HG02759 (cell line): Measurements from ENCODE around the gene CXCR1.
"Not testable (repeated sequence)": the region's sequence is repeated elsewhere in the genome, so short reads cannot be mapped to it uniquely, and the experiment has no call there.

Experiments used
- ATAC-seq: cut with Tn5 transposase; IDR thresholded peaks from one replicate; pipeline ENCODE4 v1.9.1; 2021; ENCODE audit warnings: mild to moderate bottlenecking, moderate library complexity; ENCODE audit not compliant: unreplicated experiment

The CXCR1 gene

DNA sequence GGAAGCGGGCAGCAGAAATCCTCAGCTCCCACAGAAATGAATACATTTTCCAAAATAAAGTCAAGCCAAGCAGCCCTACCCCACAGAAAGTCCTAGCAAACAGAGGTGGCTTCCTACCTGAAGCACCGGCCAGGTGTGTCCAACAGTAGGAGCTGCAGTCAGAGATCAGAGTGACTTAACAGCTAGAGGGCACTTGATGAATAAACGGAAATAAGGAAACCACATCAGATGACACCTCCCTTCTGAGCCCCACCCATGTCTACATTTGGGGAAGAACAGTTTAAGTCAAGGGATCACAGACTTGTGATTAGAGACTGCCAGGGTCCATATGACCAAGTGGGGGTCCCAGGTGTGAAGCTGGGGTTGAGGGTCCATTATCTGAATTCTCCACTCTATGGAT, at the start of gene CXCR1:
Gene CXCR1, minus strand, starts transcription at position 172 of the 400 bp plus-strand sequence. CDS start 1,751 bp downstream, outside the sequence.
- no peak for ATAC-seq

DNA sequence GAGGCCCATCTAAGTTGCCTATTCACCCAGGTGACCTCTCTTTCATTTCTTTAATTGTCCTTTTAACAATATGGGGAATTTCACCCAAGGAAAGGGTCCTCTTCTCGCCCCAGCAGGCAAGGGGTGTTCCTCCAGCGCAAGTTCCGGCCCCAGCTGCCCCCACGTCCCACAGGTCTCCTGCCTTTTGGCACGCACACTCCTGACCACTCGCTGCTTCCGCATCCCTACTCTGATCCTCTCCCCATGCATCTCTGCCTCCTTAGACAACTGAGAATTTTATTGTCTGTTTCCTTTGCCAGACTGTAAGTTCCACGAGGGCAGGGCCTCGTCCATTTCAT, 49.5 kb upstream of the CXCR1 start:
- no peak for ATAC-seq

DNA sequence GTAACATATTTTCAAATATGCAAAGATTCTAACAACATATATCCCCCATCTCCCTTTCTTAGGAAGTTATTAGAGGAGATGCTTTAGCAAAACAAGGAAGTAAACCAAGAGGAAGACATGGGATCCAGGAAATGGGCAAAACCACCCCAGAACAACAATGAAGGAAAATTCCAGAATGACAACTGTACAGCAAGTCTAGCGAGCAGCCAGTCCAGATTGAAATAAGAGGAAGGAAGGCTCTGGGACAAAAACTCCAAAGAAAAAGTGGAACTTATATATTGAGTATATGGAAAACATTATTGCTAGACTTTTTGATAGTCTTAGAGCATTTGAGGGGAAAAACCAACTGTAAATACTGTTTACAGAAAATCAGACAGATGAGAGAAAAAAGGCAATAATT, 47.4 kb upstream of the CXCR1 start:
- ATAC-seq: no peak

DNA sequence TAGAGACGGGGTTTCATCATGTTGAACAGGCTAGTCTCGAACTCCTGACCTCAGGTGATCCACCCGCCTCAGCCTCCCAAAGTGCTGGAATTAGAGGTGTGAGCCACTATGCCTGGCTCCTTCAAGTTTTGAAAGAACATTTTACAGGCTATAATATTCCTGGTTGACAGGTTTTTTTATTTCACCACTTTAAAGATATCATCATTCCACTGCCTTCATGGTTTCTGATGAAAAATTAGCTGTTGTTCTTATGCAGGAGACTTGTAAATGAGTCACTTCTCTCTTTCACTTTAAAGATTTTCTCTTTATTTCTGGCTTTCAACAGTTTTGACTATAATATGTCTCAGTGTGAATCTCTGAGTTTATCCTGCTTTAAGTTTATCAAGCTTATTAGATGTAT, 42.3 kb upstream of the CXCR1 start:
- ATAC-seq: no peak

DNA sequence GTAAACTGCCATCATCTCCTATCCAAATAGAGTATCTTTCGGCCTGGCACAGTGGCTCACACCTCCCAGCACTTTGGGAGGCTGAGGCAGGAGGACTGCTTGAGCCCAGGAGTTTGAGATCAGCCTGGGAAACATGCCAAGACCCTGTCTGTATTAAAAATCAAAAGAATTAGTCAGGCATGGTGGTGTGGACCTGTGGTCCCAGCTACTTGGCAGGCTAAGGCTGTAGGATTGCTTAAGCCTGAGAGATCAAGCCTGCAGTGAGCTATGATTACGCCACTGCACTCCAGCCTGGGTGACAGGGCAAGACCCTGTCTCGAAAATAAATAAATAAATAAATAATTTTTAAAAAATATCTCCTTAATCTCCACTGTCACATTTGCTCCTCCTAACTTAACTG, 35.5 kb upstream of the CXCR1 start:
- ATAC-seq: no peak

DNA sequence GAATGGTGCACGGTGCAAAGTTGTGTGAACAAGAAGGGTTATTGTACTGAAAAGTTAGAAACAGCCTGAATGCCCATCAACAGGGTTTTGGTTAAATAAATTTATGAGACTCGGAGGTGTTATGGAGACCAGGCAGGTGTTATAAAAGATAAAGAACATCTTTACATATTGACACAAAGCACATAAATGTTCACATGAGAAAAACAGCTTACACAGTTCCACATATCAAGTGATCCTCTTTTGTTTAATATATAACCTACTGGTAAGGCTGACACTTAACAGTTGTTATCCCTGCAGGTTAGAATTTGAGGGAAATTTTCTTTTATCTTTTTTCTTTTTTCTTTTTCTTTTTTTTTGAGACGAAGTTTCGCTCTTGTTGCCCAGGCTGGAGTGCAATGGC, 30.2 kb upstream of the CXCR1 start:
- ATAC-seq: no peak

DNA sequence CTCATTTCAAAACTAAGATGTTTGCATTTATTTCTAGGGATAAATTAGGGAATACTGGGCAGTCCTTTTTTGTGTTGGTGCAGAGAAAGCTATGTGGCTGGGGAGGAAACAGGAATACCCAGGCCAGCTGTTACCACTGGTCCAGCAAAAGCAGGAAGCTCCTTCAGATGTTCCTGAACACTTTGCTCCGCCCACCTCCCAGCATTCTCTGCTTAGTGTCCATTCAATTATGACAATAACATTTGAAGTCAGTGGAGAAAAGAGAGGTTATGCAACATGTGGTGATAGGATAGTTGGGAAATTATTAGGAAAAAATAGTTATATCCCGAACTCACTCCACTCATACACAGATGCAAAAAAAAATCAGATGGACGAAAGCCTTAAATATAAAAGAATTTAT, 28.1 kb upstream of the CXCR1 start:
- no peak for ATAC-seq

DNA sequence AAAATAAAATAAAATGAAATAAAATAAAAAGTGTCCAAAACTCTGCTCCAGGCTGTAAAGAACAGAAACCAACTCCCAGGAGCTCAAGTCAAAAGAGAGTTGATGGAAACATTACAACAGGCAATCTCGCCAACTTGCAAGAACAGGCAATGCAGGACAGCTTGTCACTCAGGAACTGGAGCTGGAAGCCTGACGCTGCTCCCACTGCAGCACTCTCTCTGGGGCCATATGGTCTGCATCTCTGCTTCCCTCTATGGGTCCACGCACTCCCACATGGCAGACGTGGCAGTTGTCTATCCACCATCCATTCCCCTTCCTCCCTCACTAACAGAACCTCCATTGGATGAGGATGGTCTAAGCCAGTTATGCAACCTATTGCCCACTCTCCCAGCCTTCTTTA, 26.9 kb upstream of the CXCR1 start:
- no peak for ATAC-seq

DNA sequence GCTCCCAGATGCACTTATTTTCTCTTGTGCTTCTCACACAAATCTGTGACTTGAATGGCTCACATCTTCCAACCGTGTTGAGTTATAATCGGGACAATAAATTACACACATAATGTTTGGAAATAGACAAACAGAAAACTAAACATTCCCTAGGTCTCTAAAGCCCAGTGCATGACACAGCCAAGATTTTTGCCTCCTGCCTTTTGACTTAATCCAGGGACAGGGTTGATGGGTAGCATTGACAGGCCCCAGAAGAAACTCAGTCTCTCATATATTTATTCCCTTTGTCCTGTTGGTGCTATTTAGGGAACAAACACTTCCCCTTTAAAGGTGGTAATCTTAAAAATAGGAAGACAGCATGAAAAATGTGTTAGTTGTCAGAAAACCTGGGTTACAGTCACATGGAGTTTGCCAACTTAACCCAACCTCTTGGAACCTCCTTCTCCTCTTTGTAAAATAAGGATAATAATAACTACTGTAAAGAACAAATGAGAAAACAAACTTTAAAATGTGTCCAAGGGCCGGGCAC, 26.2 kb upstream of the CXCR1 start:
- no peak for ATAC-seq

DNA sequence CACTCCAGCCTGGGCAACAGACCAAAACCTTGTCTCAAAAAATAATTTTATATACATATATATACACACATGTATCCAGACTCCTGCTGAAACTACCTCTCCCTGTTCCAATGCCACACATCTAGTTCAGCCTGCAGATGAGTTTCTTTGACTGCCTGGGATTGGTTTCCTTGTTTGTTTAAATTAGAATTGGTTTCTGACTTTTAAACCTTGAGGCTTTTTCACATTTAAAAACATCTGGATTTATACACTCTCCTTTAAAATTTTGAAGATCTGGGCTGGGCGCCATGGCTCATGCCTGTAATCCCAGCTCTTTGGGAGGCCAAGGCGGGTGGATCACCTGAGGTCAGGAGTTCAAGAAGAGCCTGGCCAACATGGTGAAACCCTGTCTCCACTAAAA, 21.8 kb upstream of the CXCR1 start:
- no peak for ATAC-seq

DNA sequence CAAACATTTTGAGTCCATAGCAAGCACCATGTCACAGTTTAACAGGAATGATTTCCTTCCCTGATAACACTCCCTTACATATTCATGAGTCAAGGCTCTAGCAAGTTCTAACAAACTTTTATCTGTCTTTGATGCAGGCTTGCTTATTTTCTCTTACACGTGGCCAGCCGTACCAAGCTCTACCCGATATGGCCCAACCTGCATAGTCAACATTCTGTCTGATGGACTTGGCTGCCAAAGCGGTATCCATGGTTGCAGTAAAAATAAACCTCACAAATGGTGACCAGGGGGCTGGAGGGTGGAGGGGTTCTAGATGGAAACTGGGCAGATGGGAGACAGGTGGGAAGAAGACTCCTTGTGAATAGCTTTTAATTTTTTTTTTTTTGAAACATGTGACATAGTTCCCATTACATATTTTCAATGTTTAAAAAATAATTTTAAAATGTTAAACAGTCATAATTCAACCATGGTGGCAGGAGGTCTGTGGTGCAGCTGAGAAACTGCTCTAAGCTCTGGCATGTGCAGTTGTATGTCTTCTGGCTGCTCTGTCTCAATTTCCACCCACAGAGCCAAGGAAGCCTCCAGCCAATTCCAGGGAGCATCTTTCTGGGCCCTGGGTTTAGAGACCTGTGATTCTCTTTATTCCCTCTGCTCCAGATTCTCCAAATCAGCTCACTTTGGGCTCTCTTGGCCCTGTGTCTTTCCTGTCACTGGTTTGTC, 20.7 kb upstream of the CXCR1 start:
- no peak for ATAC-seq

DNA sequence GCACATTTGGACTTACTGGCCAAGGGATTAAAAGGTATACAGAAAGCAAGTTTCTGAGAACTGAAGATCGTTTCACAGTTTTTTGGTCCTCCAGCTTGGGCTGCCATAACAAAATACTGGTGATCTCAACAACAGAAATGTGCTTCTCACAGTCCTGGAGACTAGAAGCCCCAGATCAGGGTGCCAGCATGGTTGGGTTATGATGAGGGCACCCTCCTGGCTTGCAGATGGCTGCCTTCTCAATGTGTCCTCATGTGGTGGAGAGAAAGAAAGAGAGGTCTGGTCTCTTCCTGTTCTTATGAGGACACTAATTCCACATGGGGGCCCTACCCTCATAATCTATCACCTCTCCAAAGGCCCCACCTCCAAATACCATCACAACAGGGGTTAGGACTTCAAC, 20.1 kb upstream of the CXCR1 start:
- ATAC-seq: no peak

DNA sequence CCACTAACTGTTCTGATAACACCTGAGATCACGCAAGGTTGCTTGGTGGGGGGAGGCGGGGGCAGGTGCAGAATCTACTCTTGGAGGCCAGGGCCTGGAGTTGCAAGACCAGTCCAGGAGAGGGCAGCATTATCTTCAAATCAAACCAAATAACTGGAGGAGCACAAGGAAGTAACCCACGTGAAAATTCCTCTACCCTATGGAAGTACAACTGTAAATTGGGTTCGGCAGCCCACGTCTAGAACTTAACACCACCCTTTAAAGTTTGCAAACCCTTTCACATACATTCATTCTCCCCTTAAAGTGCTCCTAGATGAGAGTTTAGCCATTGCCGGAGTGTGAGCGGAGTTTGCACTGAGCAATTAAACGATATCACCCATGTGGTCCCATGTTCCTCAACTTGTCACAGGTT, 19.6 kb upstream of the CXCR1 start:
- no peak for ATAC-seq

DNA sequence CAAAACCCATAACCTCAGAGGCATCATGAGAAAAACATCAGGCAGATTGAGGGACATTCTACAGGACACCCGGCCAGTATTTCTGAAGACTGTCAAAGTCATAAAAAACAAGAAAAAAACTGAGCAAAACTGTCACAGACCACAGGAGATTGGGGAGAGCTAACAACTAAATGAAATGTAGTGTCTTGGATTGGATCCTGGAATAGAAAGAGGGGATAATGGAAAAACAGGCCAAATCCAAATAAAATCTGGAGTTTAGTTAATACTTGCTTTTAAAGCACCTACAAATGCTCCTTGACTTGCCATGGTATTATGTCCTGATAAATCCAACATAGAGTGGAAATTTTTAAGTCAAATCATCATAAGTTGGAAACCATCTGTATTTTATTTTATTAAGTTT, 17.6 kb upstream of the CXCR1 start:
- ATAC-seq: no peak

DNA sequence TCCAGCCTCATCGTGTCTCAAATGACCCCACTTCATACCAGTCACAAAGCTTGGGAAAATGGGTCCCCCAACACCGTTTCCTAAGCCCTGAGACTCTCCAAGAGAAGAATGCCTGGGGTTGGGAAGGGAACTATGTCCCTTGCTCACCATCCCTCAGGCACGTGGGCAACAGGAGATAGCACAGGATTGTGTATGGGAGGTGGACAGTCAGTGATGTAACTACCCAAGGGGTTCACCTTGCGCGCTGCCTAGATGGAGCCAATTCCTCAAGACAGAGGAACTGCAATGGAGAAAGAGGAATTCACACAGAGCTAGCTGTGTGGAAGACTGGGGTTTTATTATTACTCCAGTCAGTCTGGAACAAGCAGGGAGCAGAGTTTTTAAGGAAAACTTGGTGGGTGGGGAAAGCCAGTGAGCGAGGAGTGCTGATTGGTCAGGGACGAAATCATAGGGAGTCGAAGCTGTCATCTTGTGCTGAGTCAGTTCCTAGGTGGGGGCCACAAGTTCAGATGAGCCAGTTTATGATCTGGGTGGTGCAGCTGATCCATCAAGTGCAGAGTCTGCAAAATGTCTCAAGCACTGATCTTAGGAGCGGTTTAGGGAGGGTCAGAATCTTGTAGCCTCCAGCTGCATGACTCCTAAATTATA, 13.8 kb upstream of the CXCR1 start:
- no peak for ATAC-seq

DNA sequence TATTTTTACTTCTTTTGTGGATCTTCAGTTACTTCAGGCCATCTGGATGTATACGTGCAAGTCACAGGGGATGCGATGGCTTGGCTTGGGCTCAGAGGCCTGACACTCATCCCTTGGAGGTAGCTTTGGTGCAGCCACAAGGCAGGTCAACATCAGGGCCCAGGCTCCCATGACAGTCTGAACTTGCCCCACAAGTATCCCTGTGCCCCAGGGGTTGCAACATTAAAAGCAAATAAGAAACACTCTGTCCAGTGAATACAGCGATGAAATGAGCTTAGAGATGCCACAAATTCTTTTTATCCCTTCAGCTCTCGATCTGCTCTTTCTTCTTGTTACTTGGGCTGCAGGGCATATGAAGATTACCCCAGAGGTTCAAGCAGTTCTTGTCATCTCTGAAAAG, 13.0 kb upstream of the CXCR1 start:
- ATAC-seq: no peak

DNA sequence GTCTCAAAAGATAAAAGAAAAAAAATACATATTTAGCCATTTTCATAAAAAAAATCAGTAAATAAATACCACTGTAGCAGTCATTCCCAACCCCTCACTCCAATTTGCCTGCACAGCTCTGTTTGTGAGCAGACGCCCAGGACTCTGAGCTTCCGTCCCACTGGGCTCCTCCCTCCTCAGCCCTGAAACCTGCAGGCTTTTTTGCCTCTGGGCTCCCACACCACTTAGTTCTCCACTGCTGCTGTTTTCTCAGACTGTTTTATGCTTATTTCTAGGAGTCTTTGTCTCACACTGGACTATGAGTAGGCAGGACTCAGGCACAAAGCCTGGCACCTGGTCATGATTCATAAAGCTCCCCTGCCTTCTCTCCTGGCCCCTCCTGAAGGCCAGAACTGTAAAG, 6.1 kb upstream of the CXCR1 start:
- no peak for ATAC-seq

DNA sequence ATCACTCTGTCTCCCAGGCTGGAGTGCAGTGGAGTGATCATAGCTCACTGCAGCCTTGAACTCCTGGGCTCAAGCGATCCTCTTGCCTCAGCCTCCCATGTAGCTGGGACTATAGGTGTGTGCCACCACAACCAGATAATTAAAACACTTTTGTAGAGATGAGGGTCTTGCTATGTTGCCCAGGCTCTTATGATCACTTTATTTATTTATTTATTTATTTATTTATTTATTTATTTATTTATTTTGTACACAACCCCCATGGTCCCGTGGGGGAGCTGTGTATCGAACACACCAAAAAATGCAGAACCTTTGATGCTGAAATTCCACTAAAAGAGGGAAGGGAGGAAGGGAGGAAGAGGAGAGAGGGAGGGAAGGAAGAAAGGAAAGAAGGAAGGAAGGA, 5.0 kb upstream of the CXCR1 start:
- ATAC-seq: not testable (repeated sequence)

DNA sequence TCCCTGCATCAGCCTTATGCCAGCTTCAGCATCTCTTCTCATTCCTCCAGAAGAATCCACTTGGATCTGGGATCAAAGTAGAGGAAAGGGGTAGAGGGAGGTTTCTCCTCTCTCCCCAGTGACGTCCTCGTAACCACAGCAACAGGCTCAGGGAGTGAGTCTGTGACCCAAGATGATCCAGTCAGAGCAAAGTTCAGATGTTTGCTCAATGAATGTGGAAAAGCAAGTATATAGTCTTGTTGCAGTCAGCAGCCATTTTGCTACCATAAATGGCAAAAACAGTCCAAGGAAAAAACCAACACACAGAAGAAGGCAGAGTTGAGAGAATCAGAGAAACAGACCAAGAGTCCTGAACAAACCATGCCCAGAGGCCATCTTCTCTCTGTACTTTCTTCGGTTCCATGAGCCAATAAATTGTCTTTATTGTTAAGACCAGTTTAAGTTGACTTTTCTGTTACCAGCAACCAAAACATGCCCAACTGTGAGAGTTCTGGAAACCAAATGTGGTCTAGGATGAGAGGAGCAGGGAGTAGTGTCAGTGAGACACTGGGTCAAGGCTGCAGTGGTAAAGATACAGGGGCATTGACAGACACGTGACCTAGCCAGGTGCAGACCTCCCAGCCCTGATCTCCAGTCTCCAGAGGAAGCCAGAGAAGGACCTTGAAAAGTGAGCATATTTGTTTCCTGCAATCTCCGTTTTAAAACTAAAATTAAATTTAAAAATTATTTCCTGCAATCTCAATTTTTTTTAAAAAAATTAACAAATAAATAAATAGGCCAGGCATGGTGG, 3.2 kb upstream of the CXCR1 start:
- no peak for ATAC-seq

DNA sequence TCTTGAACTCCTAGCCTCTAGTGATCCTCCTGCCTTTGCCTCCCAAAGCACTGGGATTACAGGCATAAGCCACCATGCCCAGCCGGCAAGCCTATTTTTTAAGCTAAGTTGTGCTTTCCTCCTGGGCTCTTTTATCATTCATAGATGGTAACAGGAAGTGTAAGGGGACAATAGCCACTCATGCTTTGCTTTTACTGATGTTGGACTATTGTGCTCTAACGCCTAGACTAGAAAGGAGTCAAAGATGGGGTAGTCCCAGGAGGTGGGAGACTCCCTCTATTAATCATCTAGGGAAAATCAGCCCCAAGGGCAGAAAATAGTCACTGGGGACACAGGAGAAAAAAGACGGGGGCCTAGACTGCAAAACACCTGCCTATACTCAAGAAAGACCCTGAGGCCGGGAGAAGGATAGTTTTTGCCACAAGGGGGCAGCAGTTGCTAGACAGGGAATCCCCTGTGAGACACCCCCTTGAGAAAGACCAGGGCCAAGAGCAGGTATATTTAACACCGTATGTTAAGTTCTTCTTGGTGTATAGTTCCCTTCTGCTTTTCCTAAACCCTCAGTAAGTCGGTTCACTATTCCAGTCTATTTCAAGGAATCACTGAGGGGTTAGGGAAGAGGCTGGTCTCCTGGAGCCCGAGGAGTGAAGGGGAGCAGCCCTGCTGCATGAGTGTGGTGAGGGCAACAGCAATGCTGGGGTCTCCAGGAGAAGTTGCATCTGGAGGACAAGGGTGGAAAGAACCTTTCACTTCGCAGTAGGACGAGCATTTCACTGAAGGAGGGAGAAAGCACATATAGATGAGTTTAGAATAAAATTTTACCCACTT, 2.1 kb upstream of the CXCR1 start:
- ATAC-seq: no peak

DNA sequence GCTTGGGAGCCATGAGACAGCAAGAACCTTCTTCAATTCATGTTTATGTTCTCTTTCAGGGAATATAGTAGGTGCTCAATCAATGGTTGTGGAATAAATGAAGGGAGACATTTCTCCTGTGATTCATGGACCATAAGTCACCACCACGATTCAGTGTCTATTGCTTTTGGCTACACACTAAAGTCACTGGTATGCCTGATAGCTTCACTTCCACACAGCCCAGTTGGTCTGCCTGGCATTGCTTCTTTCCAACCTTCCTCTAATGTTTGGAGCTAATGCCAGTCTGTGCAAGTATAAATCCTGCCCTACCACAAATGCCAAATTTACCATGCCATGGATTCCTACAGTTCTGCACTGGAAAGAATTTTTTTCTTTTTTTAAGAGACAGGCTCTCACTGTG, 1.3 kb upstream of the CXCR1 start:
- ATAC-seq: no peak
